HL-60/S4 treated with retinoic acid at 250 ng/mL for 4 days and 3 days (cell line): ENCODE data around the gene HOXC13.

Experiments
- in situ Hi-C: fragments of 300-500 bp; cut with MboI; formaldehyde crosslinking; loops from 2 replicates; pipeline ENCODE4 v1.7.0; 2022; ENCODE audit warnings: low sequenced_read_pairs

HOXC13 gene

GRCh38 chr12:53939141-53940108 lies 794 bp downstream of the HOXC13 start:
- in situ Hi-C loops = loop anchor here (10.0 kb wide), 1 partner anchor 145 kb away; no protein-coding TSS in a partner anchor

- in situ Hi-C loops = loop anchor here (10.0 kb wide), 1 partner anchor 146 kb away; no protein-coding TSS in a partner anchor
Observed at GRCh38 chr12:53940443-53941014, 1.9 kb downstream of the HOXC13 start.

- in situ Hi-C loops = loop anchor here (10.0 kb wide), 1 partner anchor 146 kb away; no protein-coding TSS in a partner anchor
Observed at GRCh38 chr12:53941187-53941586, 2.6 kb downstream of the HOXC13 start.

GRCh38 chr12:53941750-53942149 lies 3.1 kb downstream of the HOXC13 start:
- in situ Hi-C loops = loop anchor here (10.0 kb wide), 1 partner anchor 147 kb away; no protein-coding TSS in a partner anchor

GRCh38 chr12:53942467-53942997 lies 3.9 kb downstream of the HOXC13 start:
- in situ Hi-C loops = loop anchor here (10.0 kb wide), 1 partner anchor 148 kb away; no protein-coding TSS in a partner anchor

GRCh38 chr12:53944209-53944608 lies 5.6 kb downstream of the HOXC13 start:
- in situ Hi-C loops = loop anchor here (10.0 kb wide), 1 partner anchor 149 kb away; no protein-coding TSS in a partner anchor

GRCh38 chr12:53944907-53945847 lies 6.5 kb downstream of the HOXC13 start:
- in situ Hi-C loops = loop anchor here (10.0 kb wide), 1 partner anchor 150 kb away; no protein-coding TSS in a partner anchor

GRCh38 chr12:53947743-53948142 lies 9.1 kb downstream of the HOXC13 start:
- in situ Hi-C loops = loop anchor here (10.0 kb wide), 1 partner anchor 153 kb away; no protein-coding TSS in a partner anchor

- in situ Hi-C loops = loop anchor here (10.0 kb wide), 1 partner anchor 154 kb away; no protein-coding TSS in a partner anchor
Observed at GRCh38 chr12:53948650-53949593, 10.3 kb downstream of the HOXC13 start.

- in situ Hi-C loops = loop anchor here (10.0 kb wide), 1 partner anchor 155 kb away; no protein-coding TSS in a partner anchor
Observed at GRCh38 chr12:53949631-53950436, 11.2 kb downstream of the HOXC13 start.

- in situ Hi-C loops = no loop called here
Observed at GRCh38 chr12:53950437-53950773, 11.8 kb downstream of the HOXC13 start.

GRCh38 chr12:53950789-53951576 lies 12.4 kb downstream of the HOXC13 start:
- in situ Hi-C loops = no loop called here

- in situ Hi-C loops = no loop called here
Observed at GRCh38 chr12:53951577-53952334, 13.1 kb downstream of the HOXC13 start.

GRCh38 chr12:53952335-53952694 lies 13.7 kb downstream of the HOXC13 start:
- in situ Hi-C loops = no loop called here

GRCh38 chr12:53952871-53953734 lies 14.5 kb downstream of the HOXC13 start:
- in situ Hi-C loops = no loop called here
